A673 (cell line): Measurements from ENCODE around the gene TENM3. TPM values are rescaled to one million over a fixed set of nuclear protein-coding genes. Genes with fewer than 3 reads are reported as not detected.

Experiments
- BruUV-seq: library from RNA; stranded (reverse); fragments of 400-500 nt; replicated peaks from 2 replicates; lab custom pipeline; 2021; lab: Mats Ljungman, UMichigan
- CTCF ChIA-PET: fragments of 300-600 bp; sonication (Branson Sonifier 250); formaldehyde crosslinking; loops from one replicate; lab custom pipeline; 2022; ENCODE audit warnings: antibody characterized with exemption; lab: Charles Lee
- POLR2A ChIA-PET: fragments of 300-600 bp; sonication (Branson Sonifier 250); formaldehyde crosslinking; loops from one replicate; lab custom pipeline; 2022; ENCODE audit warnings: antibody characterized with exemption; ENCODE audit not compliant: low non-redundant PET; lab: Charles Lee
- DNase-seq: peaks from one replicate; pipeline ENCODE4 v3.0.0-alpha.2; 2015; ENCODE audit warnings: low spot score
- H3K27ac ChIP-seq: fragments of 200-600 bp; sonication (generic); 2 replicates; pipeline ENCODE4 v1.5.1; 2016; ENCODE audit warnings: mixed run types, low read depth, mild to moderate bottlenecking, mixed read lengths, antibody characterized with exemption, low read length; ENCODE audit not compliant: poor library complexity, severe bottlenecking
- H3K27me3 ChIP-seq: fragments of 200-600 bp; sonication (generic); replicated peaks from 2 replicates; pipeline ENCODE4 v1.6.1; 2017; ENCODE audit warnings: mixed run types, low read depth, mild to moderate bottlenecking, mixed read lengths, antibody characterized with exemption, low read length; ENCODE audit not compliant: insufficient read depth, poor library complexity
- H3K36me3 ChIP-seq: fragments of 200-600 bp; sonication (generic); 2 replicates; pipeline ENCODE4 v1.6.1; 2016; ENCODE audit warnings: mixed run types, mild to moderate bottlenecking, mixed read lengths, antibody characterized with exemption, low read length; ENCODE audit not compliant: insufficient read depth, poor library complexity, severe bottlenecking
- H3K4me1 ChIP-seq: fragments of 200-600 bp; sonication (generic); 2 replicates; pipeline ENCODE4 v1.6.1; 2017; ENCODE audit warnings: mixed run types, mild to moderate bottlenecking, mixed read lengths, antibody characterized with exemption, low read length; ENCODE audit not compliant: insufficient read depth, poor library complexity, severe bottlenecking
- H3K4me3 ChIP-seq: fragments of 200-600 bp; sonication (generic); 2 replicates; pipeline ENCODE4 v1.5.1; 2016; ENCODE audit warnings: low read depth, mixed run types, mild to moderate bottlenecking, mixed read lengths, low read length; ENCODE audit not compliant: poor library complexity, severe bottlenecking
- H3K9me3 ChIP-seq: fragments of 200-600 bp; sonication (generic); 2 replicates; pipeline ENCODE4 v1.6.1; 2016; ENCODE audit warnings: mixed run types, low read depth, mild to moderate bottlenecking, mixed read lengths, antibody characterized with exemption, low read length; ENCODE audit not compliant: poor library complexity, severe bottlenecking
- EZH2 ChIP-seq: fragments of 200-600 bp; sonication (generic); IDR thresholded peaks from 2 replicates; pipeline ENCODE4 v1.6.1; 2017; ENCODE audit warnings: borderline replicate concordance, low read depth, mild to moderate bottlenecking, mixed read lengths, antibody characterized with exemption, low read length; ENCODE audit not compliant: poor library complexity, severe bottlenecking
- intact Hi-C: fragments of 100-400 bp; cut with micrococcal nuclease; formaldehyde crosslinking; loops from one replicate; pipeline ENCODE4 v1.10.0; 2022; ENCODE audit not compliant: unreplicated experiment
- total RNA-seq: library from RNA; stranded (reverse); gene quantifications from 2 replicates; pipeline ENCODE4 v1.2.3, GENCODE V29; 2021
- TF ChIP-seq, protein P1 (sequence below): fragments of 300-800, 200-600 bp; sonication (generic); conservative IDR thresholded peaks from 2 replicates; pipeline ENCODE4 v1.5.1; 2017; ENCODE audit warnings: low read depth, mild to moderate bottlenecking, antibody characterized with exemption, low read length, moderate library complexity, mixed read lengths

Gene TENM3
- total RNA-seq, 1 experiment from 2014 or later, result 26.4 TPM

DNA sequence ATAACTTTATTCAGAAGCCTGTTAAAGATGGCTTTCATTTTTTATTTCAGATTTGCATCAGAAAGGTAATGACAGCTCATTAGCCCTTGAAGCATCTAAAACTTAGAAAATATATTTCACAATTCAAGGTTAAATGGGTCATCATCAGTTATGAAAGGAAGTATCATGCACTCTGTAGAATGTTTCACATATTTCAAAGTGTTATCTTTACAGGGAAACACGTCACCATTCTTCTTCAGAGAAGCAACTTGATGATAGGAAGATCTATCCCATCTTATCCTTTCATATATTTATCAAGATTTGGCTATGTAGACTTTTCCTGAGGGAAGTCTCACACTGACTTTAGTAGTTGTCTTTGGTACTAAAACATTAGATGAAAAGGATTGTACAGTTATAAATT, 277.8 kb downstream of the TENM3 start:
- Histone ChIP-seq H3K27me3 (no peaks in the 10 kb centered on the region), H3K4me1 (no peaks in the 10 kb centered on the region), H3K36me3 (no peaks in the 10 kb centered on the region), H3K4me3 (no peak overlapping the region), H3K27ac (no peak overlapping the region), H3K9me3 (no peaks in the 10 kb centered on the region)
- intact Hi-C loops, result no loop called here
- TF ChIP-seq, protein P1, sequence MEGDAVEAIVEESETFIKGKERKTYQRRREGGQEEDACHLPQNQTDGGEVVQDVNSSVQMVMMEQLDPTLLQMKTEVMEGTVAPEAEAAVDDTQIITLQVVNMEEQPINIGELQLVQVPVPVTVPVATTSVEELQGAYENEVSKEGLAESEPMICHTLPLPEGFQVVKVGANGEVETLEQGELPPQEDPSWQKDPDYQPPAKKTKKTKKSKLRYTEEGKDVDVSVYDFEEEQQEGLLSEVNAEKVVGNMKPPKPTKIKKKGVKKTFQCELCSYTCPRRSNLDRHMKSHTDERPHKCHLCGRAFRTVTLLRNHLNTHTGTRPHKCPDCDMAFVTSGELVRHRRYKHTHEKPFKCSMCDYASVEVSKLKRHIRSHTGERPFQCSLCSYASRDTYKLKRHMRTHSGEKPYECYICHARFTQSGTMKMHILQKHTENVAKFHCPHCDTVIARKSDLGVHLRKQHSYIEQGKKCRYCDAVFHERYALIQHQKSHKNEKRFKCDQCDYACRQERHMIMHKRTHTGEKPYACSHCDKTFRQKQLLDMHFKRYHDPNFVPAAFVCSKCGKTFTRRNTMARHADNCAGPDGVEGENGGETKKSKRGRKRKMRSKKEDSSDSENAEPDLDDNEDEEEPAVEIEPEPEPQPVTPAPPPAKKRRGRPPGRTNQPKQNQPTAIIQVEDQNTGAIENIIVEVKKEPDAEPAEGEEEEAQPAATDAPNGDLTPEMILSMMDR, result no peak
- CTCF ChIA-PET, result no interaction called here
- BruUV-seq, result no TSS peak
- POLR2A ChIA-PET, result no interaction called here
- DNase-seq, result no peak

DNA sequence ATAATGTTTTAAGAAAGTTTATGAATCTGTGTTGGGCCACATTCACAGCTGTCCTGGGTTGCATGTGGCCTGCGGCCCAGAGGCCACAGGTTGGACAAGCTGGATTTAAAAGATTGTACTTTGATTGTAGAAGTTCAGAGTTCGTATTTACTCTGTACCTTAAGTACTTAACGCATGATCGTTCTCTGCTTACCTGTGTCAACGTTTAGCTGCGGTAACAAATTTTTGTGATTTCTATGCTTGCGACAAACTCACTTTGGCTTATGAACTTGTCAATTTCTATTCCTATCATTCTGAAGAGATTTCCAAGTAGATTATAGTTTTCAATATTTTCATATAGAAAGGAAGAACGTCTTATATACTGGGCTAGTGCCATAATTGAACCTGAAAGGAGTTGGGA, 285.6 kb downstream of the TENM3 start:
- no peak for DNase-seq
- no TSS peak for BruUV-seq
- Histone ChIP-seq H3K27ac (no peak overlapping the region), H3K27me3 (no peaks in the 10 kb centered on the region), H3K4me3 (no peak overlapping the region), H3K9me3 (no peaks in the 10 kb centered on the region), H3K4me1 (no peaks in the 10 kb centered on the region), H3K36me3 (no peaks in the 10 kb centered on the region)
- POLR2A ChIA-PET, result no interaction called here
- TF ChIP-seq EZH2, result no peak
- TF ChIP-seq, protein P1, result no peak
- intact Hi-C loops, result no loop called here
- CTCF ChIA-PET, result no interaction called here

DNA sequence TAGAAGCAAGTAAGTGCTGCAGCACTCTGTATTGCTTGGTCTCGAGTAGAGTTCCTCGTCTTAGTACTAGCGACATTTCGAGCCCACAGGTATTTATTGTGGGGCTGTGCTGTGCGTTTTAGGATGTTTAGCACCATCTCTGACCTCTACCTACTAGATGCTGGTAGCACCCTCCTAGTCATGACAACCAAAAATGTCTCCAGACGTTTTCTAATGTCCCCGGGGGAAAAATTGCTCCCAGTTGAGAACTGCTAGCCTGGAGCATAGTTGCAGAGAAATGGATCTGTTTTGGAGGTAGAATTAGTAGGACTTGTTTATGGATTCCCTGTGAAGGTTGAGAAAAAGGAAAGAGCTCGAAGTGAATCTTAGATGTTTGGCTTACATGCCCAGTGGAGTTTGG, 287.2 kb downstream of the TENM3 start:
- no TSS peak for BruUV-seq
- ChIA-PET POLR2A (no interaction called here), CTCF (no interaction called here)
- intact Hi-C loops, result no loop called here
- Histone ChIP-seq H3K4me1 (no peaks in the 10 kb centered on the region), H3K27ac (no peak overlapping the region), H3K36me3 (no peaks in the 10 kb centered on the region), H3K4me3 (no peak overlapping the region), H3K27me3 (no peaks in the 10 kb centered on the region), H3K9me3 (no peaks in the 10 kb centered on the region)
- DNase-seq, result no peak
- TF ChIP-seq, protein P1, result no peak
- no peak for TF ChIP-seq EZH2
